Activated T-cell treated with anti-CD3 and anti-CD28 coated beads, Interleukin-2, amount 50 U/mL, for 48 hours (primary cell): ENCODE measurements around the gene HNRNPAB.
A peak's percentile ranks its signal among the peaks of the same experiment; 100 is the strongest.

Experiments used
- DNase-seq, 2 experiments: peaks; one replicate each; pipeline ENCODE4 v3.0.0-alpha.2; 2020

Gene HNRNPAB

GRCh38 chr5:178204182-178204934 lies at the start of gene HNRNPAB:
TSS of gene HNRNPAB (plus strand) at chr5:178204533. CDS start at chr5:178204838, 305 bp downstream.
- peak; percentile 97 for DNase-seq

- DNase-seq = no peak
Measured at GRCh38 chr5:178155065-178155464, 49.3 kb upstream of the HNRNPAB start.

- DNase-seq = no peak
Measured at GRCh38 chr5:178160176-178160575, 44.2 kb upstream of the HNRNPAB start.

- no peak for DNase-seq
Measured at GRCh38 chr5:178162481-178162880, 41.9 kb upstream of the HNRNPAB start.

GRCh38 chr5:178163772-178164735 lies 40.3 kb upstream of the HNRNPAB start:
- peak; percentile 98 to 99 for DNase-seq

- DNase-seq = no peak
Measured at GRCh38 chr5:178165581-178165980, 38.8 kb upstream of the HNRNPAB start.

GRCh38 chr5:178170455-178170854 lies 33.9 kb upstream of the HNRNPAB start:
- DNase-seq = no peak

GRCh38 chr5:178174456-178174855 lies 29.9 kb upstream of the HNRNPAB start:
- DNase-seq = no peak

GRCh38 chr5:178176791-178177190 lies 27.5 kb upstream of the HNRNPAB start:
- DNase-seq = no peak

- DNase-seq = no peak
Measured at GRCh38 chr5:178177569-178177968, 26.8 kb upstream of the HNRNPAB start.

GRCh38 chr5:178180141-178180863 lies 24.0 kb upstream of the HNRNPAB start:
- no peak for DNase-seq

- no peak for DNase-seq
Measured at GRCh38 chr5:178182158-178182876, 22.0 kb upstream of the HNRNPAB start.

GRCh38 chr5:178186427-178186826 lies 17.9 kb upstream of the HNRNPAB start:
- no peak for DNase-seq

GRCh38 chr5:178187014-178187413 lies 17.3 kb upstream of the HNRNPAB start, which contains the start of gene GMCL2:
TSS of gene GMCL2 (minus strand) at chr5:178187371. CDS start at chr5:178187299, 72 bp downstream.
- no peak for DNase-seq

GRCh38 chr5:178189433-178189832 lies 14.9 kb upstream of the HNRNPAB start:
- DNase-seq = no peak

- no peak for DNase-seq
Measured at GRCh38 chr5:178191661-178192060, 12.7 kb upstream of the HNRNPAB start.

- no peak for DNase-seq
Measured at GRCh38 chr5:178192244-178192643, 12.1 kb upstream of the HNRNPAB start.

- DNase-seq = no peak
Measured at GRCh38 chr5:178192787-178193186, 11.5 kb upstream of the HNRNPAB start.

GRCh38 chr5:178193251-178193809 lies 11.0 kb upstream of the HNRNPAB start:
- DNase-seq = no peak

- DNase-seq = no peak
Measured at GRCh38 chr5:178194026-178194425, 10.3 kb upstream of the HNRNPAB start.

GRCh38 chr5:178196281-178196812 lies 8.0 kb upstream of the HNRNPAB start:
- DNase-seq = no peak

- no peak for DNase-seq
Measured at GRCh38 chr5:178196986-178197385, 7.3 kb upstream of the HNRNPAB start.
